HL-60 (cell line): ENCODE results near the gene NLGN1.

Experiments used
- DNase-seq, 2 experiments: peaks; one replicate each; pipeline ENCODE4 v3.0.0-alpha.2; 2010 to 2020; ENCODE audit warnings: low read depth in 1 of 2, low spot score in 1 of 2
- H3K27ac ChIP-seq: fragments of 250-450 bp; sonication (Bioruptor Pico); replicated peaks from 2 replicates; pipeline ENCODE4 v1.5.1; 2020; ENCODE audit warnings: mild to moderate bottlenecking, moderate library complexity
- H3K27me3 ChIP-seq: fragments of 250-450 bp; sonication (Bioruptor Pico); 2 replicates; pipeline ENCODE4 v1.5.1; 2021; ENCODE audit warnings: mild to moderate bottlenecking, moderate library complexity; ENCODE audit not compliant: insufficient read depth, poor library complexity, severe bottlenecking
- H3K4me3 ChIP-seq: replicated peaks from 2 replicates; pipeline ENCODE4 v1.5.1; 2011; ENCODE audit warnings: mild to moderate bottlenecking, control low read depth, low read length; ENCODE audit not compliant: insufficient read depth
- GABPA ChIP-seq: IDR thresholded peaks from 2 replicates; pipeline ENCODE4 v1.6.1; 2012; ENCODE audit warnings: low read depth
- POLR2AphosphoS5 ChIP-seq: IDR thresholded peaks from 2 replicates; pipeline ENCODE4 v1.6.1; 2012; ENCODE audit warnings: low read depth
- SPI1 ChIP-seq: IDR thresholded peaks from 2 replicates; pipeline ENCODE4 v1.6.1; 2012; ENCODE audit warnings: low read depth, mild to moderate bottlenecking, borderline replicate concordance
- TF ChIP-seq, protein P1 (sequence below): IDR thresholded peaks from one replicate; pipeline ENCODE4 v1.5.1; 2011; ENCODE audit warnings: low read length, control low read depth, inconsistent platforms; ENCODE audit not compliant: insufficient read depth
- TF ChIP-seq, protein P2 (sequence below): IDR thresholded peaks from 2 replicates; pipeline ENCODE4 v1.6.1; 2012; ENCODE audit warnings: low read depth; ENCODE audit not compliant: insufficient replicate concordance

The NLGN1 gene

DNA sequence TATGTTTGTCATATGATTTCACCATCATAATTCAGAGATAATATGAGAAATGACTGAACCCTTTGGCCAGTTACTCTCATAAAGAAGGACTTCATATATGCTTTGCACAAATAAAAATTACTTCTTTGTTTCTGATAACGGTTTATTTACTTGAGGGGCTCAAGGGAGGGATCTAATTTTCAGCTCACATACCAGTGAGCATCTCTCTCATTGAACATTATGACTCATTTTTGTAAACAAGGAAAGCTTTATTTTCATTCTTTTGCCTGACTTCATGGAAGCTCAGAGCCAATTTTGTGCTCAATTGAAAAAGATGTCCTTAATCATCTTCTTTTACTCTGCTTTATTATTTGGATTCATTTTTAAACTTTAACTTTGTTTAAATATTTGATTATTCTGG, 5.8 kb downstream of the NLGN1 start:
- Histone ChIP-seq H3K4me3 (no peak overlapping the region), H3K27ac (no peak overlapping the region), H3K27me3 (peaks cover 15% of the 10 kb centered on the region)
- DNase-seq: no peak
- no peak for TF ChIP-seq GABPA
- TF ChIP-seq, protein P1, sequence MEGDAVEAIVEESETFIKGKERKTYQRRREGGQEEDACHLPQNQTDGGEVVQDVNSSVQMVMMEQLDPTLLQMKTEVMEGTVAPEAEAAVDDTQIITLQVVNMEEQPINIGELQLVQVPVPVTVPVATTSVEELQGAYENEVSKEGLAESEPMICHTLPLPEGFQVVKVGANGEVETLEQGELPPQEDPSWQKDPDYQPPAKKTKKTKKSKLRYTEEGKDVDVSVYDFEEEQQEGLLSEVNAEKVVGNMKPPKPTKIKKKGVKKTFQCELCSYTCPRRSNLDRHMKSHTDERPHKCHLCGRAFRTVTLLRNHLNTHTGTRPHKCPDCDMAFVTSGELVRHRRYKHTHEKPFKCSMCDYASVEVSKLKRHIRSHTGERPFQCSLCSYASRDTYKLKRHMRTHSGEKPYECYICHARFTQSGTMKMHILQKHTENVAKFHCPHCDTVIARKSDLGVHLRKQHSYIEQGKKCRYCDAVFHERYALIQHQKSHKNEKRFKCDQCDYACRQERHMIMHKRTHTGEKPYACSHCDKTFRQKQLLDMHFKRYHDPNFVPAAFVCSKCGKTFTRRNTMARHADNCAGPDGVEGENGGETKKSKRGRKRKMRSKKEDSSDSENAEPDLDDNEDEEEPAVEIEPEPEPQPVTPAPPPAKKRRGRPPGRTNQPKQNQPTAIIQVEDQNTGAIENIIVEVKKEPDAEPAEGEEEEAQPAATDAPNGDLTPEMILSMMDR: no peak
- no peak for TF ChIP-seq POLR2AphosphoS5
- TF ChIP-seq SPI1: no peak
- TF ChIP-seq, protein P2, sequence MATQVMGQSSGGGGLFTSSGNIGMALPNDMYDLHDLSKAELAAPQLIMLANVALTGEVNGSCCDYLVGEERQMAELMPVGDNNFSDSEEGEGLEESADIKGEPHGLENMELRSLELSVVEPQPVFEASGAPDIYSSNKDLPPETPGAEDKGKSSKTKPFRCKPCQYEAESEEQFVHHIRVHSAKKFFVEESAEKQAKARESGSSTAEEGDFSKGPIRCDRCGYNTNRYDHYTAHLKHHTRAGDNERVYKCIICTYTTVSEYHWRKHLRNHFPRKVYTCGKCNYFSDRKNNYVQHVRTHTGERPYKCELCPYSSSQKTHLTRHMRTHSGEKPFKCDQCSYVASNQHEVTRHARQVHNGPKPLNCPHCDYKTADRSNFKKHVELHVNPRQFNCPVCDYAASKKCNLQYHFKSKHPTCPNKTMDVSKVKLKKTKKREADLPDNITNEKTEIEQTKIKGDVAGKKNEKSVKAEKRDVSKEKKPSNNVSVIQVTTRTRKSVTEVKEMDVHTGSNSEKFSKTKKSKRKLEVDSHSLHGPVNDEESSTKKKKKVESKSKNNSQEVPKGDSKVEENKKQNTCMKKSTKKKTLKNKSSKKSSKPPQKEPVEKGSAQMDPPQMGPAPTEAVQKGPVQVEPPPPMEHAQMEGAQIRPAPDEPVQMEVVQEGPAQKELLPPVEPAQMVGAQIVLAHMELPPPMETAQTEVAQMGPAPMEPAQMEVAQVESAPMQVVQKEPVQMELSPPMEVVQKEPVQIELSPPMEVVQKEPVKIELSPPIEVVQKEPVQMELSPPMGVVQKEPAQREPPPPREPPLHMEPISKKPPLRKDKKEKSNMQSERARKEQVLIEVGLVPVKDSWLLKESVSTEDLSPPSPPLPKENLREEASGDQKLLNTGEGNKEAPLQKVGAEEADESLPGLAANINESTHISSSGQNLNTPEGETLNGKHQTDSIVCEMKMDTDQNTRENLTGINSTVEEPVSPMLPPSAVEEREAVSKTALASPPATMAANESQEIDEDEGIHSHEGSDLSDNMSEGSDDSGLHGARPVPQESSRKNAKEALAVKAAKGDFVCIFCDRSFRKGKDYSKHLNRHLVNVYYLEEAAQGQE: no peak

- Histone ChIP-seq H3K27me3 (peaks cover 7% of the 10 kb centered on the region), H3K27ac (no peak overlapping the region), H3K4me3 (no peak overlapping the region)
- no peak for DNase-seq
- TF ChIP-seq GABPA (no peak), SPI1 (no peak), POLR2AphosphoS5 (no peak)
- TF ChIP-seq, protein P1: no peak
- TF ChIP-seq, protein P2: no peak
These were observed 6.6 kb downstream of the NLGN1 start for GRCh38 chr3:173404156-173404555.

- Histone ChIP-seq H3K27me3 (peaks cover 2% of the 10 kb centered on the region), H3K27ac (no peak overlapping the region), H3K4me3 (no peak overlapping the region)
- no peak for DNase-seq
- TF ChIP-seq, protein P2: no peak
- no peak for TF ChIP-seq POLR2AphosphoS5
- TF ChIP-seq, protein P1: no peak
- TF ChIP-seq GABPA: no peak
- TF ChIP-seq SPI1: no peak
These were observed 12.9 kb downstream of the NLGN1 start for GRCh38 chr3:173410436-173410835.
